22Rv1 (cell line): ENCODE measurements around the gene SPEG.

Source experiments
- H3K27ac ChIP-seq: fragments of 450-650 bp; 2 replicates; pipeline ENCODE4 v1.5.1; 2017
- ZFX ChIP-seq: fragments of 450-650 bp; IDR thresholded peaks from 2 replicates; pipeline ENCODE4 v1.6.1; 2017; ENCODE audit warnings: antibody characterized with exemption, borderline replicate concordance
- TF ChIP-seq, protein P1 (sequence below): fragments of 450-650 bp; IDR thresholded peaks from 2 replicates; pipeline ENCODE4 v1.5.1; 2017; ENCODE audit warnings: mild to moderate bottlenecking

SPEG gene

DNA sequence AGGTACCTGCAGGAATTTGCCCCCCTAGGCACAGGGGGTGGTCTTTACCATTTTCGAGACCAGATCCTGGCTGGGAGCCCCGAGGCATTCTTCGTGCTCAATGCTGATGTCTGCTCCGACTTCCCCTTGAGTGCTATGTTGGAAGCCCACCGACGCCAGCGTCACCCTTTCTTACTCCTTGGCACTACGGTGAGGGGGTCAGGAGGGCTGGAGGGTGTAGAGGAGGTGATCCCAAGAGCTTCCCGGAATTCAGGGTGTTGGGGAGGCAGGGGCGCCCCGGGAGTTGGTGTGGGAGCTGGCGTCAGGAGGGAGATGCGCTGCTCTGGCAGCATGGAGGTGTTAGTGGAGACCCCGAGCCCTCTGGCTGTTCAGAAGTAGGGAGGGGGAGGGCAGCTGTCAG lies 67.2 kb downstream of the SPEG start:
- TF ChIP-seq, protein P1, sequence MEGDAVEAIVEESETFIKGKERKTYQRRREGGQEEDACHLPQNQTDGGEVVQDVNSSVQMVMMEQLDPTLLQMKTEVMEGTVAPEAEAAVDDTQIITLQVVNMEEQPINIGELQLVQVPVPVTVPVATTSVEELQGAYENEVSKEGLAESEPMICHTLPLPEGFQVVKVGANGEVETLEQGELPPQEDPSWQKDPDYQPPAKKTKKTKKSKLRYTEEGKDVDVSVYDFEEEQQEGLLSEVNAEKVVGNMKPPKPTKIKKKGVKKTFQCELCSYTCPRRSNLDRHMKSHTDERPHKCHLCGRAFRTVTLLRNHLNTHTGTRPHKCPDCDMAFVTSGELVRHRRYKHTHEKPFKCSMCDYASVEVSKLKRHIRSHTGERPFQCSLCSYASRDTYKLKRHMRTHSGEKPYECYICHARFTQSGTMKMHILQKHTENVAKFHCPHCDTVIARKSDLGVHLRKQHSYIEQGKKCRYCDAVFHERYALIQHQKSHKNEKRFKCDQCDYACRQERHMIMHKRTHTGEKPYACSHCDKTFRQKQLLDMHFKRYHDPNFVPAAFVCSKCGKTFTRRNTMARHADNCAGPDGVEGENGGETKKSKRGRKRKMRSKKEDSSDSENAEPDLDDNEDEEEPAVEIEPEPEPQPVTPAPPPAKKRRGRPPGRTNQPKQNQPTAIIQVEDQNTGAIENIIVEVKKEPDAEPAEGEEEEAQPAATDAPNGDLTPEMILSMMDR, result no peak
- no peak for TF ChIP-seq ZFX
- H3K27ac ChIP-seq, result no peak overlapping the region

DNA sequence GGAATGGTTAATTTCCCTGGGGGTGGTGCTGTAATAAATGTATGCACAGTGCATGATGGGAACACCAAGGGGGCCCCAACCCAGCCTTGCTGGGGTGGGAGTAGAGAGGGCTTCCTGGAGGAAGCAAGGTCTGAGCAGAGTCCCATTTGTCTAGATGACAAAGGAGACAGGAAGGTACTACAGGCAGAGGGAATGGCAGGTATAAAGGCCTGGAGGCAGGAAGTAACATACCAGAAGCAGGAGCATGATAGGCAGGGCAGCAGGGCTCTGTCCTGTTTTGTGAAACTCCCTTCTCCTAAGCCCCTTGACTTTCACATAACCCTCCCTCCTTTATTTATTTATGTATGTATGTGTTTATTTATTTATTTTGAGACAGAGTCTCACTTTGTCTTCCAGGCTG lies 68.0 kb downstream of the SPEG start:
- TF ChIP-seq, protein P1, result no peak
- TF ChIP-seq ZFX, result no peak

DNA sequence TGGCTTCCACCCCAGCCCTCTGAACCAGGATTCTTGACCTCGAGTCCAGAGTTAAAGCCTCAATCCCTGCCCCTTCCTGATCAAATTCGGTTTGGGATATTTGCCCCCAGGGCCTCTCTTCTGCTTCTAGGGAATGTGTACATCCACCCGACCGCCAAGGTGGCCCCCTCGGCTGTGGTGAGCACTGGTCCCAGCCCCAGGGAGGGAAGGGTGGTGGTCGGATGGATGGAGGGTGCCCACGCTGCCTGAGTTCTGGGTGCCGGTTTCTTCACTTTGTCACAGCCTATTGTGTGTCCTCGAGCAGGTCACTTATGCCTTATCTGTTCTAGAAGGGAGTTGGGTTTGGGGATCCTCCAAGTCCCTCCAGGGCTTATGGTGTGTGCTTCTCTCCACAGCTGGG lies 70.9 kb downstream of the SPEG start:
- no peak overlapping the region for H3K27ac ChIP-seq
- TF ChIP-seq, protein P1, result no peak
- TF ChIP-seq ZFX, result no peak

More for the DNA sequence above, 68.0 kb downstream of the SPEG start:
- no peak overlapping the region for H3K27ac ChIP-seq

DNA sequence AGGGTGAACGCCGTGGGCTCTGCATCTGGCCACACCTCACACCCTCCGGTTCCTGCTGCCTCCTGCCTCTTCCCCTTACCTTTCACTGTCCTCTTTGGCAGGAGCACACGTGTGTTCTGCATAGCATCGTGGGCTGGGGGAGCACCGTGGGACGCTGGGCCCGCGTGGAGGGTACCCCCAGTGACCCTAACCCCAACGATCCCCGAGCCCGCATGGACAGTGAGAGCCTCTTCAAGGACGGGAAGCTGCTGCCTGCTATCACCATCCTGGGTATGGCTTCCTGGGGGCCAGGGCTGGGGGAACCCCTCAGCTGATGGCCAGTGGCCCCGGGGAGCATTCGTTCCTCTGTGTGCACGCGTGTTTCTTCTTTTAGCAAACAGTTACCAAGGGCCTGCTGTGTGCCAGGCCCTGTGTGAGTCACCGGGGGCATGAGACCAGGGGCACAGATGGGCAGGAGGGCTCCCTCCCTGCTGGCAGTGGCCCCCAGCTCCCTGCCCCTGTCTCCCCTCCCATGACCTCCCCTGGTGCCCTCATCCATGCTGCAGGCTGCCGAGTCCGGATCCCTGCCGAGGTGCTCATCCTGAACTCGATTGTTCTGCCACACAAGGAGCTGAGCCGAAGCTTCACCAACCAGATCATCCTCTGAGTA lies 71.6 kb downstream of the SPEG start:
- H3K27ac ChIP-seq, result no peak overlapping the region

DNA sequence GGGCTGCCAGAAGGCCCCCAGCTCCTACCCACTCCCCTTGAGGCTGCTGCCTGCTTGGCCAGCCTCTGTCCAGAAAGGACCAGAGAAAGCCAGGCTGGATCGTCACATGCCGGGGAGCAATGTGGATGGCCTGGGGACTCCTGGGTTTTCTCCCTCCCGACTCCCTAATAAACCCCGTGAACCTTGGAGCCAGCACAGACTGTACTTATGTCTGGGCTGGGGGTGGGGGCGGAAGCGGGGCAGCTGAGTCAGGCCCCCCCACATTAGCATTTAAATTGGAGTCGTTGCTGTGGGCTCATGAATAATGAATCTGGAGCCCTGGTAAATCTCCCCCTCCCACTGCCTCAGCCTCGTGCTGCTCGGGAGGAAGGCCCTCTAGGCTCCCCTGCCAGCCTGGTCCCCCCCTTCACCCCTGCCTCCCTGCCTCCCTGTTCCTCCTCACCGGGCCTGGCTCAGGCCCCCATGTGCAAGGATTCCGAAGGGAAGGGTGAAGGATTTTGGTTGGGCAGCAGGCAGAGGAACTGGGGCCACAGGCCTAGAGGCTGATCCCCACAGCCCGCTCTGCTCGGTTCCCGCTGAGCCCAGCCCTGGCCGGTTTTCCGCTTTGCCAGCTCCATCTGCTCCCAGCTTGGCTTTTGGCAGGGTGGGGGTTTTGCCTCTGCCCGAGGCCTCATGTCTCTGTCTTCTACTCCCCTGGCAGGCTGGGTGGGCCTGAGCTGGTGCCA lies 72.3 kb downstream of the SPEG start:
- TF ChIP-seq, protein P1, result no peak
- TF ChIP-seq ZFX, result no peak
- H3K27ac ChIP-seq, result no peak overlapping the region

More for the DNA sequence above, 71.6 kb downstream of the SPEG start:
- TF ChIP-seq, protein P1, result no peak
- TF ChIP-seq ZFX, result no peak

DNA sequence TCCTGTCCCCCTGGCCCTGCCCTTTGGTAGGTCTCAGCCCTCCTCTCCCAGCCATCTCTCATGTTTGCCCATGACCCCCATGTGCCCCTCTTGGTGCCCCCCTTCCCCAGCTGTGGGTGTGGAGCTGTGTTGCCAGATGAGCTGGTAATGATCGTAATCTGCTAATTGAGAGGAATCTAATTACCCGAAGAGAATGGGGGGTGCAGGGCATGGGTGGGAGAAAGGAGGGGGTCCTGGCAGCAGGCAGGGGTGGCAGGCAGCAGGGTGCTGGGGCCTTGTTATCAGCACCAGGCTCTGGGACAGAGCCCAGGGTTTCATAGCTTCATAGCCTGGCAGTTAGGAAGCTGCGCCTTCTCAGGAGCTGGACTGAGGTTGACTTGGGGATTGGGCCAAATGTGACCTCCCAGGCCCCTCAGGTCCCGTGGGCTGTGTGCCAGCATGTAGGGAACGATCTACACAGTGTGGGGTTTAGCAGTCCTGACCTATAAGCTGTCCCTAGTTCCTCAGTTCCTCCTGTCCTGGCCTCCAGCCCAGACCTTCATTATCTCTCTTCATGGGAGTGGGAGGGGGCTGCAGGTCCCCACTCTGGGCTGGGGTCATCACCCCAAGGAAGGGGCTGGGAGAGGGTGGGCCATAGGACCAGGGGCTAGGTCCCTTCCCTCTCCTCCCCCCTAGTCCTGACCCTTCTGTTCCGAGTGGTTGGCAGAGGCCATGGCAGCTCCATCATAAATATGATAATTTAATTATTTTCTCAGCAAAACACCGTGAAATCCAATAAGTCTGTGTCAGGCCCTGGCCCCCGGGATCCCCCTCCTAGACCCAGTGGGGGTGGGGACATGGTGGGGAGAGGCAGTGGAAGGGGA lies 73.2 kb downstream of the SPEG start:
- TF ChIP-seq, protein P1, result no peak
- TF ChIP-seq ZFX, result no peak
- no peak overlapping the region for H3K27ac ChIP-seq
